NCI-H82 treated with DMSO at 0.1 percent for 48 hours (cell line): ENCODE measurements around the gene RASL11B.
A peak's percentile ranks its signal among the peaks of the same experiment; 100 is the strongest.

ENCODE experiments used
- DNase-seq: peaks from one replicate; lab custom pipeline; 2025; ENCODE audit not compliant: unreplicated experiment; lab: John Stamatoyannopoulos, UW

Gene RASL11B

DNA sequence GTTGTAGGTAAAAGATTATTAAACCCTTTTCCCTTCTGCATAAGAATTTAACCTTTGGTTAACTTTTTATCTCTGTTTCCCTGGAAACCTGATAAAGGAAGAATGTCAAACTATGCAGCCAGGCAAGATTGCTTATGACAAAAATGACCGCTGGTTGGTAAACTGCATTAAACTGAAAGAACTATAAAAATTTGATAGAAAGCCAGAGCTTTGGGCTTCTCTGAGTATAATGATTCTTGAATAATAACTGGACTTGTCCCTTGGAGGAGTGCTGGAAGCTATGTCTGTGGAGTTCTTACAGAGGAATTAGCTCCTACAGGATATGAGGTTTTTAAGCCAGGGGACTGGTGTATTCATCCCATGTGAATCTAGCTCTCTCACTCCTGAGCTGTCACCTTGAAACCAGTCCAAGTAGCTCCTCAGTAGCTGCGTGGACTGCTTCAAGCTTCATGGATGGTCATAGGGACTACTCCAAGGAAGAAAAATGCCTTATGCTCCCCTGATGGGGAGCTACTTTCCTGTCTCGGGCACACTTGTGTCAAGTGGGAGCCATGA is 52.0 kb downstream of the RASL11B start:
- no peak for DNase-seq

DNA sequence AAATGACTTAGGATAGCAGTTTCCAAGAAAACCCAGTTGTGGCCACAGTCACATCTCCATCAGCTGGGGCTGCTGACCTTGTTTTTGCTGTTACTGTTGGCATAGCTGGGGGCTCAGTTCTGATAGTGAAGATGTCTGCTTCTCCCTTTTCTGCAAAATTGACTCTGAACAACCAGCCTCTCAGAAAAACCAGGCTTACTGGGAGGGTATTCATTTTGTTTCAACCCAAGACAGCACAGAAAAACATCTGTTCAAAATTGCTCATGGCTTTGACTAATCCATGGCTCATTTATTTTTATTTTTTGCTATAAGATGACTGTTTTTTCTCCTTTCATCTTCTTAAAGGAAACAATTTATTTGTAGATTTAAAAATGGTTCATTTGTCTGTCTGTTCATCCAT is 53.1 kb downstream of the RASL11B start:
- no peak for DNase-seq

DNA sequence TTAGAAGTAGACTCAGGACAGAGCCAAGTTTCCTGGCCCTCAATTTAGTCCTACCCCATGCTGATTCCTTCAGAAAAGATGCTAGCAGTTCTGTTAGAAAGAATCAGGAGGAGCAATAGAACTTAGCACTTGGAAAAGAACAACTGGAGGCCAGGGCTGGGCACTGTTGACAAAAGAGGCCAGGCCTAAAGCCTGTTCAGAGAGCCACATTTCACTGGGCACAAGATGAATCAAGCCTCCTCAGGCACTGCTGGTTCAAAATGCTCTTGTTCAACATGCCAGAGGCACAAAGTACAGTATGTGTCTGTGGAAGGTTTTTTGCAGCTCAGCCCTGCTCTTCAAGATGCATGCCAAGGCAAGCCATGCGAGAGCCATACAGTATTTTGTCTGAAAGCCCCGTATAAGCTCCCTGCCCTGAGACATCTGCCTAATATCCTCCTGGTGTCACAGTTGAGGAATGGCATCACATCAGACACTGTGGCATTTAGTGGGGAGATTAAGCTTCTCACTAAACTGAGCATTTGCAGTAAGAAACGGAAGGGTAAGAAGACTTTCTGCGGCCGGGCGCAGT is 53.7 kb downstream of the RASL11B start:
- DNase-seq: peak; percentile 6
